ENCODE data around the gene ANAPC7.

DNA sequence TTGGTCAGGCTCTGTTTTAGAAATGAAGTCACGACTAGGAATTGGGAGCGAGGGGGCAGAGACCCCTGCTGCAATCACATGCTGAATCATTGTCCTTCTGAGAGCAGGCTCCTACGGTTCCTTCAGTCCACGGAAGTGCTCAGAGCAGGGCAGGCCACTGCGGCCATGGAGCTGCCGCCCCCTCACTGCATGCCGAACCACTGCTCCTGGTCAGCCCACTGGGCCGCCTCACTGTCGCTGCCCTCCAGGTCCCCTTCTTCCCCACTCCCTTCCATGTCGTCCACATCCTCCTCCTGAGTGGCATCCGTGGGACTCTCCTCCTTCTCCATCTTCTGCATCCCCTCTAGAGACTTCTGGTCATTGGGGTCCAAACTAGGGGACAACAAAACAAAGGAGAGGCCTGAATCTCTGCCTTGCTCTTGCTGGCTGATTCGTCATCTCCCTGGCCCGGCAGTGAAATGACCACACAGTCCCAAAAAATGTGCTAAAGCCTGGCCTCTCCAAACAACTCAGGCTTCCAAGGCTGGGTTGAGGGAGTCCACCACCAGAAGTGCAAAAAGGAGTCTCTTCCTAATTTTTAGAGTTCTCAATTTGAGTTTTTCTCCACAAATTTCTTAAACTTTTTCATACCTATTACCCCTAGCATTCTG lies 29.4 kb downstream of the ANAPC7 start:
- TF ChIP-seq, protein P1, sequence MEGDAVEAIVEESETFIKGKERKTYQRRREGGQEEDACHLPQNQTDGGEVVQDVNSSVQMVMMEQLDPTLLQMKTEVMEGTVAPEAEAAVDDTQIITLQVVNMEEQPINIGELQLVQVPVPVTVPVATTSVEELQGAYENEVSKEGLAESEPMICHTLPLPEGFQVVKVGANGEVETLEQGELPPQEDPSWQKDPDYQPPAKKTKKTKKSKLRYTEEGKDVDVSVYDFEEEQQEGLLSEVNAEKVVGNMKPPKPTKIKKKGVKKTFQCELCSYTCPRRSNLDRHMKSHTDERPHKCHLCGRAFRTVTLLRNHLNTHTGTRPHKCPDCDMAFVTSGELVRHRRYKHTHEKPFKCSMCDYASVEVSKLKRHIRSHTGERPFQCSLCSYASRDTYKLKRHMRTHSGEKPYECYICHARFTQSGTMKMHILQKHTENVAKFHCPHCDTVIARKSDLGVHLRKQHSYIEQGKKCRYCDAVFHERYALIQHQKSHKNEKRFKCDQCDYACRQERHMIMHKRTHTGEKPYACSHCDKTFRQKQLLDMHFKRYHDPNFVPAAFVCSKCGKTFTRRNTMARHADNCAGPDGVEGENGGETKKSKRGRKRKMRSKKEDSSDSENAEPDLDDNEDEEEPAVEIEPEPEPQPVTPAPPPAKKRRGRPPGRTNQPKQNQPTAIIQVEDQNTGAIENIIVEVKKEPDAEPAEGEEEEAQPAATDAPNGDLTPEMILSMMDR (conservative IDR thresholded peaks at IDR 0.05) = no peak
- TF ChIP-seq ZFX (IDR thresholded peaks at IDR 0.05) = no peak
